GM23248 (cell line): ENCODE measurements around the gene C16orf78.

Source experiments
- EZH2 ChIP-seq: fragments of 200-600 bp; sonication (generic); IDR thresholded peaks from 2 replicates; pipeline ENCODE4 v1.6.1; 2018; ENCODE audit warnings: antibody characterized with exemption, mild to moderate bottlenecking; ENCODE audit not compliant: insufficient read depth, poor library complexity, severe bottlenecking
- EZH2phosphoT487 ChIP-seq: fragments of 200-600 bp; sonication (generic); IDR thresholded peaks from 2 replicates; pipeline ENCODE4 v1.6.1; 2018; ENCODE audit warnings: antibody characterized with exemption, moderate library complexity, mild to moderate bottlenecking, low read depth; ENCODE audit not compliant: insufficient read depth

DNA sequence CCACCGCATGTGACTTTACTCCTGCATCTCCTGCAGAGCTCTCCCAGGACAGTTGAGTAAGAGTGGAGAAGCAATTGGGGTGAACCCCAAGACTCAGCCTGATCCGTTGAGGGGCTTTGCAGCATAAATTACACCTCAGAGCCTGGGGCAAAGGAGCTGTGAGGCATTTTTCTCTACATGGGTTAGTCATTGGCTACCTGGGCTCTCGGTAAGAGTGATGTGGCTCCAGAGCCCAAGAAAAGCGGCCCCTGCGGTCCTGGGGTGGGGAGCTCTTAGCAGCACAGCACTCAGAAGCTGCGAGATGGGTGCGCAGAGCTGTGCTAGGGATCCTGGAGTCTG, 40.4 kb upstream of the C16orf78 start:
- TF ChIP-seq EZH2 (no peak), EZH2phosphoT487 (no peak)
